ENCODE measurements around the gene MATN1. TPM values are rescaled to one million over a fixed set of nuclear protein-coding genes. Genes with fewer than 3 reads are reported as not detected.
"Not testable (repeated sequence)": the region's sequence is repeated elsewhere in the genome, so short reads cannot be mapped to it uniquely, and the experiment has no call there.

MATN1 gene
- polyA plus RNA-seq, 2 donors = 0.01 to 0.02 TPM

DNA sequence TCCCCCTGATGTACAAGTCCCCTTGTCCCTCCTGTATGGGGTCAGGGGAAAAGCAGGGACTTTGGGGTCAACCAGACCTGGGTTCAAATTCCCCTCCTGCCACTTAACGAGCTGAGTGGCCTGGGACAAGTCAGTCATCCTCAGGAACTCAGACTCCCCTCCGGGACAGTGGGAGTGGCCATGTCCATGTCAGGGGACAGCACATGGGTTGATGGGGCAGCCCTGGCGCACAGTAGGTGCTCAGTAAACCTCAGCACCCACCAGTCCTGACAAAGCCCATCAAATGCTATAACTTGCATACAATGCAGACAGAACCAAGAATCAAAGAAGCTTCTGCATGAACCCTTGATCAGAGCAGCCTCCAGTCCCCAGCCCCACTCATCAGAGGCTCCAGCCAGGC is 30.0 kb downstream of the MATN1 start:
- Histone ChIP-seq H3K4me3 (ENCODE audit: low read depth in 1 of 2, low read length in 2 of 2) (no peak overlapping the region), H3K4me1 (ENCODE audit: control insufficient read depth in 2 of 2, insufficient read depth in 2 of 2, low read length in 1 of 2) (no peaks in the 10 kb centered on the region)

DNA sequence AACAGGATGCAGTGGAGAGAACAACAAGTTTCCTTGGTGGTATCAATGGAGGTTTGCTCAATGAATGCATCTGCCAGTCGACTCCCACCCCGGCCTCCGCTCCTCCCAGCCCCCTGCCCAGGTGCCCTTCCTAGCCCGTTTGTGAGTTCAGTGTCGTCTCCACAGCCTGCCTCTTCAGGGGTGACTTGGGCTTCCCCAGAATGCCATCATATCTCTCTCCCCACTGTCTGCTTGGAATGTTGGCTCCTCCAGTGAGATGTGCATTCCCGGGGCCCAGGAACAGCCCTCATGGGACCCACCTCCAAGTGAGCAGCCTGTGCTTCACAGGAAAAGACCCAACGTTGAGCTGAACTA is 30.5 kb downstream of the MATN1 start:
- Histone ChIP-seq H3K9me3 (ENCODE audit: control insufficient read depth in 2 of 2, insufficient read depth in 1 of 2, low read depth in 1 of 2, low read length in 1 of 2) (no peaks in the 10 kb centered on the region), H3K4me3 (ENCODE audit: low read depth in 1 of 2, low read length in 2 of 2) (no peak overlapping the region), H3K4me1 (ENCODE audit: control insufficient read depth in 2 of 2, insufficient read depth in 2 of 2, low read length in 1 of 2) (no peaks in the 10 kb centered on the region), H3K27me3 (ENCODE audit: control insufficient read depth in 1 of 2, insufficient read depth in 2 of 2, low read length in 2 of 2) (peaks cover 0 to 3% of the 10 kb centered on the region in 2 donors), H3K36me3 (ENCODE audit: control insufficient read depth in 2 of 2, insufficient read depth in 2 of 2, low read length in 1 of 2) (no peaks in the 10 kb centered on the region), H3K27ac (ENCODE audit: low read depth in 2 of 2, low read length in 1 of 2) (no peak overlapping the region)
- WGBS, 2 donors = 73 to 75% methylated on average over 7 of the region's 7 CpGs

More for the DNA sequence above, 30.0 kb downstream of the MATN1 start:
- 77 to 84% methylated on average over 3 of the region's 3 CpGs for WGBS, 2 donors
- Histone ChIP-seq H3K27ac (ENCODE audit: low read depth in 2 of 2, low read length in 1 of 2) (no peak overlapping the region), H3K36me3 (ENCODE audit: control insufficient read depth in 2 of 2, insufficient read depth in 2 of 2, low read length in 1 of 2) (no peaks in the 10 kb centered on the region), H3K9me3 (ENCODE audit: control insufficient read depth in 2 of 2, insufficient read depth in 1 of 2, low read depth in 1 of 2, low read length in 1 of 2) (no peaks in the 10 kb centered on the region), H3K27me3 (ENCODE audit: control insufficient read depth in 1 of 2, insufficient read depth in 2 of 2, low read length in 2 of 2) (peaks cover 0 to 3% of the 10 kb centered on the region in 2 donors)

DNA sequence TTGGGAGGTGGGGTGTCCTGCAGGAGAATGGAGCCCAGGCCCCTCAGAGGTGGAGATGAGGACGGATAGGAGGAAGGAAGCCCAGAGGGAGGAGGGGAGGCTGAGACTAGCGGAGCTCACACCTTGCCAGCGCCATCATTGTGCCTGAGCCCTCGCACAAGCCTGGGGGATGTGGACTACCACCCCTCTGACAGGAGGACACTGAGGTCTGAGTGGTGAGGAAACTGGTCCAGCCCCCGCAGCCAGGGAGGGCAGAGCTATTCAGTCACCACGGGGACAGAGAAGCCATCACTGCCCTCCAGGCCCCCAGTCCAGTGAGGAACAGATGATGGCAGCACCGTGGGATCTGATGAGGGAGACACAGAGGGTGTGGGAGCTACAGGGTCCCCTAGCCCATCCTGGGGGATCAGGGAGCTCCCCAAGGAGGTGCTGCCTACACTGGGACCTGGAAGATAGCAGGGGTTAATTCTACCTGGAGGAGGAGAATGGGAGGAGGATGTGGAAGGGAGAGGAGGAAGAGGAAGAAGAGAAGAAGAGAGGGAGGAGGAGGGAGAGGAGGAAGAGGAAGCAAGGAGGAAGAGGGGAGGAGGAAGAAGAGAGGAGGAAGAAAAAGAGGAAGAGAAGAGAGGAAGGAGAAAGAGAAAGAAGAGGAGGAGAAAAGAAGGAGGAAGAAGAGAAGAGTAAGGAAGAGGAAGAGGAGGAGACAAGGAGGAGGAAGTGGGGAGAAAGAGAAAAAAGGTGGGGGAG is 31.0 kb downstream of the MATN1 start:
- Histone ChIP-seq H3K4me1 (ENCODE audit: control insufficient read depth in 2 of 2, insufficient read depth in 2 of 2, low read length in 1 of 2) (no peaks in the 10 kb centered on the region), H3K36me3 (ENCODE audit: control insufficient read depth in 2 of 2, insufficient read depth in 2 of 2, low read length in 1 of 2) (no peaks in the 10 kb centered on the region), H3K4me3 (ENCODE audit: low read depth in 1 of 2, low read length in 2 of 2) (no peak overlapping the region), H3K27me3 (ENCODE audit: control insufficient read depth in 1 of 2, insufficient read depth in 2 of 2, low read length in 2 of 2) (peaks cover 0 to 3% of the 10 kb centered on the region in 2 donors), H3K9me3 (ENCODE audit: control insufficient read depth in 2 of 2, insufficient read depth in 1 of 2, low read depth in 1 of 2, low read length in 1 of 2) (no peaks in the 10 kb centered on the region), H3K27ac (ENCODE audit: low read depth in 2 of 2, low read length in 1 of 2) (no peak overlapping the region)
- WGBS, 2 donors = 76 to 79% methylated on average over 7 of the region's 7 CpGs

DNA sequence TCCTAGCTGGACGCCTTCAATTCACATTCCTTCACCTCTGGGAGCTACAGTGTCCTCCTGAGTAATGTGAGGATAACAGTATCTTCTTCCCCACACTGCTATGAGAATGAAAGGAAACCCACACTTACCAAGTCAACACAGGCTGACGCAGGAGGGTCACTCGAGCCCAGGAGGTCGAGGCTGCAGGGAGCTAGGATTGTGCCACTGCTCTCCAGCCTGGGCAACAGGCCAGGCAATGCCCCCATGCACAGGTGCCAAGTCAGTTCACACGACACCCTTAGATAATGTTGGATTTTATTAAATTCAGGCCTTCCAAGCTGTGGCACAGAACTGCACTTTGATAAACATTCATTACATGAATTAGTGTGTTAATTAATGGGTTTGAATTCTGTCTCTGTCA is 31.9 kb downstream of the MATN1 start:
- Histone ChIP-seq H3K4me1 (ENCODE audit: control insufficient read depth in 2 of 2, insufficient read depth in 2 of 2, low read length in 1 of 2) (no peaks in the 10 kb centered on the region), H3K9me3 (ENCODE audit: control insufficient read depth in 2 of 2, insufficient read depth in 1 of 2, low read depth in 1 of 2, low read length in 1 of 2) (no peaks in the 10 kb centered on the region), H3K27ac (ENCODE audit: low read depth in 2 of 2, low read length in 1 of 2) (no peak overlapping the region), H3K4me3 (ENCODE audit: low read depth in 1 of 2, low read length in 2 of 2) (no peak overlapping the region), H3K36me3 (ENCODE audit: control insufficient read depth in 2 of 2, insufficient read depth in 2 of 2, low read length in 1 of 2) (no peaks in the 10 kb centered on the region), H3K27me3 (ENCODE audit: control insufficient read depth in 1 of 2, insufficient read depth in 2 of 2, low read length in 2 of 2) (peaks cover 0 to 3% of the 10 kb centered on the region in 2 donors)
- WGBS, 2 donors = 63 to 74% methylated on average over 5 of the region's 5 CpGs

DNA sequence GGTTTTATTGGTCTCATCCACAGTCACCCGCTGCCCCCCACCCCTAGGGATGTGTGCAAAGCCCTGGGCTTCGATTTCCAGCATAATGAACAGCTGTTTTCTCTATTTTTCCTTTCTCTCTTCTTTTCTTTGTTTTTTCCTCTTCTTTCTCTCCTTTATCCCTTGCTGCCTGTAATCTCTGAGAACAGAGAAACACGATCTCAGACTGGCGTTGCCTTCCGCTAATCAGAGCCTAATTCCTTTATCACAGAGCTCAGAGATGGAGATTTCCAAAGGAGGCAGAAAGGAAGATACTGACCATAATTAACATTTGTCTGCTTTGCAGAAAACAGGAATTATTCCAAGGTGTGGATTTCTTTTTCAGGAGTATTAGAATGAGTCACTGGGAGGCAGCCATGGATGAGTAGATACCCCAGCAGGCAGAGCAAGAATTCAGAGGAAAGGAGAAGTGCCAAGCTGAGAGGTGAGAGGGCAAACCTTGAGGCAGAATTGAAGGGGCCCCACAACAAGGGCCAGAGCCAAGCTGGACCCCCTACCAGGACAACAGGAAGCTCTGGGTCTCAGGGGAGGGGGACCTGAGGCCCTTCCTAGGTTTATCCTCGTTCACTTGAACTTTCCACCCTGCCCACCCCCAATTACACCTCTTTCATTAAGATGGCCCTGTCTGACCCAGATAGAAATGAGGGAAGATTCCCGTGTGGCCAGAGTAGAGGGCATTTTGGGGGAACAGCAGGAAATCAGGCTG is 33.3 kb downstream of the MATN1 start:
- no peak overlapping the region for H3K27ac ChIP-seq (ENCODE audit: low read depth in 2 of 2, low read length in 1 of 2)

DNA sequence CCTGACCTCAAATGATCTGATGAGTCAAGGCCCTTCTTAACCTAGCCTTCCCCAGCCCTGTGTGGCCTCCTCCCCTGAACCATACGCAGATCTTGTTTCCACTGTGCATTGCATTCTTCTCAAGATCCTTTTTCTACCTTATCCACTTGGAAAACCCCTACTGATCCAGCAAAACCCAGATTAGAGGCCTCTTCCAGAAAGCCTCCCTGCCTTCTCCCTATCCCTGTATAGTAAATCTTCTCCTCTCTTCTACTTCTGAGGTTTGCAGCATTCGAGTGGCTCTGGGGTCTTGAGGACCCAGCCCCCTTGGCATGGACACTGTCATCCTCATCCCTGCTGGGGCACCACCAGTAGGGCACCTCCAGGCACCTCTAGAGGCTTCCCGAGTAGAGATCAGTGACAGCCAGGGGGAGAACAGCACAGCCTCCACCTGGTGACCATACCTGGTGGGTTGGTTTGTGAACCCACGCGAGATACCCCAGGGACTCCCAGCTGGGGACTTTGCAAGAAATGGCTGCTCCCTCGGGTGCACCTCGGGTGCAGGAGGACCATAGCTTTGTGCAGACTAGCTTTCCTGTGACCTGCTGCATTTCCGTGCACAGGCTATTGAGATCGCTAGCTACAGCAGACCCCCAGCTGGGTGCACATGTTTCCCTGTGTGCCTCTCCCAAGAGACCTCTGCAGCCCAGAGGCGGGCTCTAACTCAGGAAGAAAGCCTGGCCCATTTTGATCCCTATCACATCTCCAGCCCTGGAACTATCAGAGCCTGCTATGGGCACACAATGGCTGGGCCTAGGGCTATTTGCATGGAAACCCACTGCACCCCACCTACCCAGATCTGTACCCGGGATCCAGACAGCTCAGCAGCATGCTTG is 34.2 kb downstream of the MATN1 start:
- H3K4me3 ChIP-seq (ENCODE audit: low read depth in 1 of 2, low read length in 2 of 2) = no peak overlapping the region
- H3K4me1 ChIP-seq (ENCODE audit: control insufficient read depth in 2 of 2, insufficient read depth in 2 of 2, low read length in 1 of 2) = no peaks in the 10 kb centered on the region
- H3K9me3 ChIP-seq (ENCODE audit: control insufficient read depth in 2 of 2, insufficient read depth in 1 of 2, low read depth in 1 of 2, low read length in 1 of 2) = no peaks in the 10 kb centered on the region
- peaks cover 0 to 3% of the 10 kb centered on the region in 2 donors for H3K27me3 ChIP-seq (ENCODE audit: control insufficient read depth in 1 of 2, insufficient read depth in 2 of 2, low read length in 2 of 2)
- 76 to 78% methylated on average over 11 of the region's 11 CpGs for WGBS, 2 donors
- no peak overlapping the region for H3K27ac ChIP-seq (ENCODE audit: low read depth in 2 of 2, low read length in 1 of 2)
- no peaks in the 10 kb centered on the region for H3K36me3 ChIP-seq (ENCODE audit: control insufficient read depth in 2 of 2, insufficient read depth in 2 of 2, low read length in 1 of 2)

More for the DNA sequence above, 33.3 kb downstream of the MATN1 start:
- 47 to 51% methylated on average over 7 of the region's 7 CpGs for WGBS, 2 donors
- no peaks in the 10 kb centered on the region for H3K36me3 ChIP-seq (ENCODE audit: control insufficient read depth in 2 of 2, insufficient read depth in 2 of 2, low read length in 1 of 2)
- no peaks in the 10 kb centered on the region for H3K4me1 ChIP-seq (ENCODE audit: control insufficient read depth in 2 of 2, insufficient read depth in 2 of 2, low read length in 1 of 2)
- H3K9me3 ChIP-seq (ENCODE audit: control insufficient read depth in 2 of 2, insufficient read depth in 1 of 2, low read depth in 1 of 2, low read length in 1 of 2) = no peaks in the 10 kb centered on the region
- no peak overlapping the region for H3K4me3 ChIP-seq (ENCODE audit: low read depth in 1 of 2, low read length in 2 of 2)
- peaks cover 0 to 3% of the 10 kb centered on the region in 2 donors for H3K27me3 ChIP-seq (ENCODE audit: control insufficient read depth in 1 of 2, insufficient read depth in 2 of 2, low read length in 2 of 2)

DNA sequence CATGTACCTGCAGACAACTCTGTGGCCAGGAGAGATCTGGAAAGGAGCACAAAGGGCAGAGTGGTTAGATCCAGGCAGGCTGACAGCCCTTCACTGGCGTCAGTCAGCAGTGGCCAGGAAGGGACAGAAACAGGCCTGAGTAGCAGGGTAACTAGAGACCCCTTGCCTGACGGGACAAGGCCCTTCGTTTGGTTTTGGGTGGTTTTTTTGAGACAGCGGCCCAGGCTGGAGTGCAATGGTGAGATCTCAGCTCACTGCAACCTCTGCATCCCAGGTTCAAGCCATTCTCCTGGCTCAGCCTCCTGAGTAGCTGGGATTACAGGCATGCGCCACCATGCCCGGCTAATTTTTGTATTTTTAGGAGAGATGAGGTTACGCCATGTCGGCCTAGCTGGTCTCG is 34.9 kb downstream of the MATN1 start:
- H3K27ac ChIP-seq (ENCODE audit: low read depth in 2 of 2, low read length in 1 of 2); H3K36me3 ChIP-seq (ENCODE audit: control insufficient read depth in 2 of 2, insufficient read depth in 2 of 2, low read length in 1 of 2); H3K27me3 ChIP-seq (ENCODE audit: control insufficient read depth in 1 of 2, insufficient read depth in 2 of 2, low read length in 2 of 2); H3K9me3 ChIP-seq (ENCODE audit: control insufficient read depth in 2 of 2, insufficient read depth in 1 of 2, low read depth in 1 of 2, low read length in 1 of 2); H3K4me1 ChIP-seq (ENCODE audit: control insufficient read depth in 2 of 2, insufficient read depth in 2 of 2, low read length in 1 of 2); H3K4me3 ChIP-seq (ENCODE audit: low read depth in 1 of 2, low read length in 2 of 2): not testable (repeated sequence)
- 85 to 94% methylated on average over 9 of the region's 9 CpGs for WGBS, 2 donors

DNA sequence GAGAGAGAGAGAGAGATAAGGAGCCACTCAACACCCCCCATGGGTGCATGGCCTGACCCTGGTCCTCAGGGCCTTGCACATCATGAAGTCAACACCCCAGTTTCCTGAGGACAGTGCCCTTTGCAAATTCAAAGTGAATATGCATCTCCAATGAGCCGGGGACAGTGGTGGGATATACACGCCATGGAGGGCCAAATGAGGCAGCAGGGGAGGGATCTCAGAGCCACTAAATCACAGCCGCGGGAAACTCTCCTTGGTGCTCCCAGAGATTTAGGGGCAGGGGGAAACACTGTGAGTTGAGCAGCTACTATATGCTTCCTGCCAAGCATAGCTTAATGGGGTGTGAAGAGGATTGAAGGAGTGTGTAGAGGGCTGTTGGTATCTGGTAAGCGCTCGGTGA is 35.5 kb downstream of the MATN1 start:
- Histone ChIP-seq H3K36me3 (ENCODE audit: control insufficient read depth in 2 of 2, insufficient read depth in 2 of 2, low read length in 1 of 2) (no peaks in the 10 kb centered on the region), H3K9me3 (ENCODE audit: control insufficient read depth in 2 of 2, insufficient read depth in 1 of 2, low read depth in 1 of 2, low read length in 1 of 2) (no peaks in the 10 kb centered on the region), H3K27me3 (ENCODE audit: control insufficient read depth in 1 of 2, insufficient read depth in 2 of 2, low read length in 2 of 2) (peaks cover 0 to 3% of the 10 kb centered on the region in 2 donors), H3K27ac (ENCODE audit: low read depth in 2 of 2, low read length in 1 of 2) (no peak overlapping the region), H3K4me1 (ENCODE audit: control insufficient read depth in 2 of 2, insufficient read depth in 2 of 2, low read length in 1 of 2) (no peaks in the 10 kb centered on the region), H3K4me3 (ENCODE audit: low read depth in 1 of 2, low read length in 2 of 2) (no peak overlapping the region)
- WGBS, 2 donors = 90 to 95% methylated on average over 6 of the region's 6 CpGs

DNA sequence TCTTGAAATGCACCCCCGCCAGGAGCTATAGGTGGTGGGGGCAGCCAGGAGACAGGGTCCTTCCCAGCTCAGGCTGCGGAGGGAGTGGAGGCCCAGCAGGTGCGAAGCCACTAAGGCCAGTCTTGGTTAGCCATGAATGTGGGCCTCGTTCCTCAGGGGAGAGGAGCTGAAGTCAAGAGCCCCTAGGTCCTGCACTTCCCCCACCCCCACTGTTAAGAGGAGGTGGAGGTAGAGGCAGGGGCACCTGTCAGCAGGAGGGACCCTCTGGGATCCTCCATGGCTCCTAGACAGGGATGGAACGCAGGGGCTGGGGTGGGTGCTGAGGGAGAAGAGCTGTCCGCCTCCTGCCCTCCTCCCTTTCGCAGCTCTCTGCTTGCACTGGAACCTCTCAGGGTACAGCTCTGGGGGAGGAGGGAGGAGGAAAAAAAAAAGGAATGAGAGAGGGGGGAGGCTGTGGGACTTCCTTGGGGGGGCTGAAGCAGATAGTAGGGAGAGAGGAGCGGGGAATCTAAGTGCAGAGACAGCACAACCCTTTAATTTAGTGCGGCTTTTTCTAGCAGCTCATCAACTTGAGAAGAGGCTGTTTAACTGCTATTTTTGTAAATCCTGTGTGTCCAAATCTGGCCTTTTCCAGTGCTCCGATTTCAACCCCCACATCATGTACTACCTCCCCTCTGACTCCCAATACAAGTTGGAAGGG is 37.0 kb downstream of the MATN1 start:
- no peaks in the 10 kb centered on the region for H3K27me3 ChIP-seq (ENCODE audit: control insufficient read depth in 1 of 2, insufficient read depth in 2 of 2, low read length in 2 of 2)
- no peak overlapping the region for H3K4me3 ChIP-seq (ENCODE audit: low read depth in 1 of 2, low read length in 2 of 2)
- no peaks in the 10 kb centered on the region for H3K4me1 ChIP-seq (ENCODE audit: control insufficient read depth in 2 of 2, insufficient read depth in 2 of 2, low read length in 1 of 2)
- no peaks in the 10 kb centered on the region for H3K36me3 ChIP-seq (ENCODE audit: control insufficient read depth in 2 of 2, insufficient read depth in 2 of 2, low read length in 1 of 2)
- no peak overlapping the region for H3K27ac ChIP-seq (ENCODE audit: low read depth in 2 of 2, low read length in 1 of 2)
- no peaks in the 10 kb centered on the region for H3K9me3 ChIP-seq (ENCODE audit: control insufficient read depth in 2 of 2, insufficient read depth in 1 of 2, low read depth in 1 of 2, low read length in 1 of 2)
- WGBS, 2 donors = 68 to 74% methylated on average over 10 of the region's 10 CpGs
